ENCODE data around the gene KRT77.
"Not testable (repeated sequence)": the region's sequence is repeated elsewhere in the genome, so short reads cannot be mapped to it uniquely, and the experiment has no call there.

KRT77 gene

GRCh38 chr12:52722680-52723079, 19.4 kb upstream of the KRT77 start:
- DNase-seq = no peak

- DNase-seq = no peak
Measured at GRCh38 chr12:52721838-52722470, 18.6 kb upstream of the KRT77 start.

GRCh38 chr12:52720365-52720886, 17.1 kb upstream of the KRT77 start:
- DNase-seq = no peak

GRCh38 chr12:52716061-52716460, 12.7 kb upstream of the KRT77 start:
- no peak for DNase-seq

GRCh38 chr12:52715416-52715815, 12.1 kb upstream of the KRT77 start:
- no peak for DNase-seq

GRCh38 chr12:52714887-52715281, 11.6 kb upstream of the KRT77 start:
- DNase-seq = no peak

- peak in 1 of 56 donors; percentile 11 for DNase-seq
Measured at GRCh38 chr12:52713960-52714886, 10.9 kb upstream of the KRT77 start.

- DNase-seq = not testable (repeated sequence)
Measured at GRCh38 chr12:52712122-52712521, 8.8 kb upstream of the KRT77 start.

- DNase-seq = no peak
Measured at GRCh38 chr12:52710730-52711129, 7.4 kb upstream of the KRT77 start.

- no peak for DNase-seq
Measured at GRCh38 chr12:52708010-52708409, 4.7 kb upstream of the KRT77 start.

GRCh38 chr12:52704464-52704863, 1.1 kb upstream of the KRT77 start:
- DNase-seq = no peak

GRCh38 chr12:52703878-52704277, 554 bp upstream of the KRT77 start:
- no peak for DNase-seq

GRCh38 chr12:52702338-52702737, 986 bp downstream of the KRT77 start:
- DNase-seq = no peak

GRCh38 chr12:52701281-52701680, 2.0 kb downstream of the KRT77 start:
- DNase-seq = no peak

GRCh38 chr12:52699960-52700359, 3.4 kb downstream of the KRT77 start:
- no peak for DNase-seq

GRCh38 chr12:52699373-52699772, 4.0 kb downstream of the KRT77 start:
- DNase-seq = no peak

GRCh38 chr12:52698651-52699340, 4.5 kb downstream of the KRT77 start:
- DNase-seq = no peak

GRCh38 chr12:52697058-52697582, 6.2 kb downstream of the KRT77 start:
- no peak for DNase-seq

- DNase-seq = no peak
Measured at GRCh38 chr12:52696588-52696987, 6.7 kb downstream of the KRT77 start.

- DNase-seq = no peak
Measured at GRCh38 chr12:52695039-52695438, 8.3 kb downstream of the KRT77 start.

GRCh38 chr12:52694151-52694550, 9.2 kb downstream of the KRT77 start:
- DNase-seq = no peak

GRCh38 chr12:52693261-52693660, 10.1 kb downstream of the KRT77 start:
- no peak for DNase-seq

All from amygdala (tissue), 56 donors.